ENCODE results near the gene UTS2R. TPM values are rescaled to one million over a fixed set of nuclear protein-coding genes. Genes with fewer than 3 reads are reported as not detected.
"Not testable (repeated sequence)": the region's sequence is repeated elsewhere in the genome, so short reads cannot be mapped to it uniquely, and the experiment has no call there.

UTS2R gene
- total RNA-seq, 1 donor from 2014 or later: 6.5 TPM

GRCh38 chr17:82380860-82381702 lies 9.5 kb downstream of the UTS2R start:
- Mint-ChIP-seq H3K36me3 (no peaks in the 10 kb centered on the region), H3K27ac (no peak overlapping the region), H3K4me3 (no peak overlapping the region), H3K9me3 (no peaks in the 10 kb centered on the region), H3K27me3 (ENCODE audit: low read depth) (peaks cover 20% of the 10 kb centered on the region), H3K4me1 (peaks cover 16% of the 10 kb centered on the region)
- TF ChIP-seq CTCF (IDR thresholded peaks at IDR 0.05; ENCODE audit: unreplicated experiment): no peak
- no peak for DNase-seq (ENCODE audit: low spot score in 2 of 2, unreplicated experiment in 2 of 2)

- H3K36me3 Mint-ChIP-seq; H3K27ac Mint-ChIP-seq; H3K9me3 Mint-ChIP-seq; DNase-seq (ENCODE audit: low spot score in 2 of 2, unreplicated experiment in 2 of 2); H3K4me3 Mint-ChIP-seq: not testable (repeated sequence)
- H3K27me3 Mint-ChIP-seq (ENCODE audit: low read depth): peaks cover 20% of the 10 kb centered on the region
- peaks cover 16% of the 10 kb centered on the region for H3K4me1 Mint-ChIP-seq
Measured at GRCh38 chr17:82381703-82382009, 10.1 kb downstream of the UTS2R start.

GRCh38 chr17:82382220-82382932 lies 10.8 kb downstream of the UTS2R start:
- peaks cover 20% of the 10 kb centered on the region for H3K27me3 Mint-ChIP-seq (ENCODE audit: low read depth)
- H3K4me3 Mint-ChIP-seq; H3K36me3 Mint-ChIP-seq; H3K27ac Mint-ChIP-seq; DNase-seq (ENCODE audit: low spot score in 2 of 2, unreplicated experiment in 2 of 2); H3K9me3 Mint-ChIP-seq: not testable (repeated sequence)
- H3K4me1 Mint-ChIP-seq: peaks cover 16% of the 10 kb centered on the region

- TF ChIP-seq CTCF (IDR thresholded peaks at IDR 0.05; ENCODE audit: unreplicated experiment): no peak
- DNase-seq (ENCODE audit: low spot score in 2 of 2, unreplicated experiment in 2 of 2): no peak
- peaks cover 18% of the 10 kb centered on the region for H3K4me1 Mint-ChIP-seq
- peaks cover 25% of the 10 kb centered on the region for H3K27me3 Mint-ChIP-seq (ENCODE audit: low read depth)
- H3K36me3 Mint-ChIP-seq: no peaks in the 10 kb centered on the region
- H3K9me3 Mint-ChIP-seq: no peaks in the 10 kb centered on the region
- no peak overlapping the region for H3K27ac Mint-ChIP-seq
- no peak overlapping the region for H3K4me3 Mint-ChIP-seq
Measured at GRCh38 chr17:82382933-82383255, 11.3 kb downstream of the UTS2R start.

GRCh38 chr17:82383411-82383810 lies 11.8 kb downstream of the UTS2R start:
- Mint-ChIP-seq H3K4me1 (peaks cover 18% of the 10 kb centered on the region), H3K9me3 (no peaks in the 10 kb centered on the region), H3K36me3 (no peaks in the 10 kb centered on the region), H3K4me3 (no peak overlapping the region), H3K27ac (no peak overlapping the region), H3K27me3 (ENCODE audit: low read depth) (peaks cover 26% of the 10 kb centered on the region)
- TF ChIP-seq CTCF (IDR thresholded peaks at IDR 0.05; ENCODE audit: unreplicated experiment): no peak
- DNase-seq (ENCODE audit: low spot score in 2 of 2, unreplicated experiment in 2 of 2): no peak

GRCh38 chr17:82384051-82384729 lies 12.6 kb downstream of the UTS2R start:
- DNase-seq (ENCODE audit: low spot score in 2 of 2, unreplicated experiment in 2 of 2): no peak
- no peaks in the 10 kb centered on the region for H3K36me3 Mint-ChIP-seq
- H3K4me3 Mint-ChIP-seq: no peak overlapping the region
- H3K27ac Mint-ChIP-seq: no peak overlapping the region
- H3K9me3 Mint-ChIP-seq: no peaks in the 10 kb centered on the region
- peaks cover 23% of the 10 kb centered on the region for H3K27me3 Mint-ChIP-seq (ENCODE audit: low read depth)
- TF ChIP-seq CTCF (IDR thresholded peaks at IDR 0.05; ENCODE audit: unreplicated experiment): no peak
- peaks cover 20% of the 10 kb centered on the region for H3K4me1 Mint-ChIP-seq
